K562 (cell line): ENCODE measurements around the gene CKM. TPM values are rescaled to one million over a fixed set of nuclear protein-coding genes. Genes with fewer than 3 reads are reported as not detected.

Experiments used
- HSF4 ChIP-seq: fragments of 250-450 bp; sonication (Bioruptor Pico); IDR thresholded peaks from 2 replicates; pipeline ENCODE4 v2.1.2; 2022; ENCODE audit warnings: mild to moderate bottlenecking, moderate library complexity, borderline replicate concordance
- JUND ChIP-seq, 2 experiments: IDR thresholded peaks; 2 replicates in 1 of 2; 3 replicates in 1 of 2; pipeline ENCODE4 v1.6.1; 2011; ENCODE audit warnings: borderline replicate concordance in 2 of 2, low read depth in 2 of 2, low read length in 2 of 2, improper control_type of control experiment in 1 of 2, missing biosample characterization in 1 of 2, missing genetic modification characterization in 1 of 2, missing genetic modification reagents in 1 of 2
- MBD1 ChIP-seq: fragments of 250-450 bp; sonication (Bioruptor Pico); IDR thresholded peaks from 2 replicates; pipeline ENCODE4 v1.8.0; 2022; ENCODE audit warnings: inconsistent platforms
- ZNF318 ChIP-seq, 2 experiments: fragments of 450-650 bp; IDR thresholded peaks; 2 replicates each; pipeline ENCODE4 v1.6.1; 2016; ENCODE audit warnings: mild to moderate bottlenecking in 2 of 2, borderline replicate concordance in 1 of 2, low read depth in 1 of 2, moderate library complexity in 1 of 2
- polyA plus RNA-seq, 8 experiments: library from polyadenylated mRNA; depleted of rRNA in 4 of 8; stranded (reverse) in 5 of 8; unstranded in 3 of 8; fragments of >200 nt; fragmentation: Nextera tagmentation in 2 of 8; fragmentation: Illumina TruSeq in 1 of 8; extraction: Ambion mirVana in 2 of 8; extraction: Trizol in 1 of 8; gene quantifications; 2 replicates each; pipeline versions ENCODE4 v1.2.1 to v1.2.3, GENCODE V29; 2011 to 2014; ENCODE audit warnings: inconsistent platforms in 1 of 8, missing spikeins in 1 of 8
- total RNA-seq, 7 experiments: library from RNA; depleted of rRNA in 6 of 7; stranded (reverse); fragments of >200 nt in 6 of 7; fragmentation: Illumina TruSeq in 2 of 7; extraction: Trizol in 2 of 7; gene quantifications; 2 replicates each; pipeline versions ENCODE4 v1.2.1 to v1.2.3, GENCODE V29; 2011 to 2021; ENCODE audit warnings: low replicate concordance in 1 of 7

The CKM gene
- total and polyA plus RNA-seq, 9 of the 15 experiments (the other 6 are each of a cell fraction or from before 2014, with no cell fraction given), result 0.06 to 0.17 (median 0.09) TPM; not detected in 4

GRCh38 chr19:45345506-45345860 is 22.8 kb upstream of the CKM start (continued):
- TF ChIP-seq ZNF318 (IDR thresholded peaks at IDR 0.05; ENCODE audit: borderline replicate concordance in 1 of 2, low read depth in 1 of 2) (no peak), JUND (IDR thresholded peaks at IDR 0.05; ENCODE audit: borderline replicate concordance, low read depth, low read length) (no peak), JUND (tag; IDR thresholded peaks at IDR 0.05; ENCODE audit: borderline replicate concordance, low read depth, low read length) (no peak), HSF4 (CRISPR knock-in tag) (no peak), MBD1 (CRISPR knock-in tag) (no peak)
